Nephron progenitor cell (in vitro differentiated cells): ENCODE measurements around the gene QSER1.

Experiments used
- DNase-seq: peaks from one replicate; pipeline ENCODE4 v3.0.0; 2021
- H3K27ac Mint-ChIP-seq: 2 replicates; pipeline ENCODE4 v1.8.0; 2021; ENCODE audit warnings: mild to moderate bottlenecking, moderate library complexity, mixed read lengths
- H3K27me3 Mint-ChIP-seq: 2 replicates; pipeline ENCODE4 v1.8.0; 2021; ENCODE audit warnings: mild to moderate bottlenecking, low read depth, mixed read lengths; ENCODE audit not compliant: poor library complexity
- H3K36me3 Mint-ChIP-seq: 2 replicates; pipeline ENCODE4 v1.8.0; 2021; ENCODE audit warnings: low read depth, mixed read lengths
- H3K4me1 Mint-ChIP-seq: 2 replicates; pipeline ENCODE4 v1.8.0; 2021; ENCODE audit warnings: mixed read lengths
- H3K4me3 Mint-ChIP-seq: 2 replicates; pipeline ENCODE4 v1.8.0; 2021; ENCODE audit warnings: mild to moderate bottlenecking, moderate library complexity, mixed read lengths
- H3K9me3 Mint-ChIP-seq: 2 replicates; pipeline ENCODE4 v1.8.0; 2021; ENCODE audit warnings: mild to moderate bottlenecking, moderate library complexity, mixed read lengths
- CTCF ChIP-seq: fragments of 200-600 bp; sonication (generic); IDR thresholded peaks from 2 replicates; pipeline ENCODE4 v1.5.0; 2021; ENCODE audit warnings: antibody characterized with exemption

QSER1 gene

GRCh38 chr11:32916361-32916760 is 23.8 kb downstream of the QSER1 start:
- DNase-seq, result no peak
- Mint-ChIP-seq H3K4me3 (no peak overlapping the region), H3K27ac (no peak overlapping the region), H3K27me3 (no peaks in the 10 kb centered on the region), H3K36me3 (peaks cover 82% of the 10 kb centered on the region), H3K9me3 (peaks cover 23% of the 10 kb centered on the region), H3K4me1 (peaks cover 6% of the 10 kb centered on the region)
- TF ChIP-seq CTCF, result no peak

- H3K36me3 Mint-ChIP-seq, result peaks cover 79% of the 10 kb centered on the region
- H3K9me3 Mint-ChIP-seq, result peaks cover 24% of the 10 kb centered on the region
- H3K4me1 Mint-ChIP-seq, result peaks cover 6% of the 10 kb centered on the region
- no peak for DNase-seq
- no peaks in the 10 kb centered on the region for H3K27me3 Mint-ChIP-seq
- H3K4me3 Mint-ChIP-seq, result no peak overlapping the region
- H3K27ac Mint-ChIP-seq, result no peak overlapping the region
- TF ChIP-seq CTCF, result no peak
These were observed 24.4 kb downstream of the QSER1 start for GRCh38 chr11:32916994-32917393.

- peaks cover 6% of the 10 kb centered on the region for H3K4me1 Mint-ChIP-seq
- H3K36me3 Mint-ChIP-seq, result peaks cover 79% of the 10 kb centered on the region
- H3K27ac Mint-ChIP-seq, result peak overlapping the region; percentile 44
- H3K27me3 Mint-ChIP-seq, result no peaks in the 10 kb centered on the region
- DNase-seq, result no peak
- no peak for TF ChIP-seq CTCF
- H3K9me3 Mint-ChIP-seq, result peaks cover 24% of the 10 kb centered on the region
- H3K4me3 Mint-ChIP-seq, result no peak overlapping the region
These were observed 25.8 kb downstream of the QSER1 start for GRCh38 chr11:32918427-32918826.

- DNase-seq, result no peak
- Mint-ChIP-seq H3K4me3 (no peak overlapping the region), H3K27me3 (no peaks in the 10 kb centered on the region), H3K27ac (no peak overlapping the region), H3K36me3 (peaks cover 83% of the 10 kb centered on the region), H3K9me3 (peaks cover 24% of the 10 kb centered on the region), H3K4me1 (peaks cover 6% of the 10 kb centered on the region)
- TF ChIP-seq CTCF, result no peak
These were observed 26.7 kb downstream of the QSER1 start for GRCh38 chr11:32919338-32919737.

- Mint-ChIP-seq H3K4me1 (peaks cover 6% of the 10 kb centered on the region), H3K27me3 (no peaks in the 10 kb centered on the region), H3K9me3 (peaks cover 24% of the 10 kb centered on the region), H3K4me3 (no peak overlapping the region), H3K27ac (no peak overlapping the region), H3K36me3 (peaks cover 82% of the 10 kb centered on the region)
- TF ChIP-seq CTCF, result no peak
- no peak for DNase-seq
These were observed 28.0 kb downstream of the QSER1 start for GRCh38 chr11:32920570-32920969.

- DNase-seq, result no peak
- Mint-ChIP-seq H3K36me3 (peaks cover 78% of the 10 kb centered on the region), H3K27ac (no peak overlapping the region), H3K4me1 (peaks cover 6% of the 10 kb centered on the region), H3K9me3 (peaks cover 24% of the 10 kb centered on the region), H3K27me3 (no peaks in the 10 kb centered on the region), H3K4me3 (no peak overlapping the region)
- no peak for TF ChIP-seq CTCF
These were observed 28.6 kb downstream of the QSER1 start for GRCh38 chr11:32921204-32921603.
